Neural cell (in vitro differentiated cells): Measurements from ENCODE around the gene TPP1. TPM values are rescaled to one million over a fixed set of nuclear protein-coding genes. Genes with fewer than 3 reads are reported as not detected.

Source experiments
- H2AFZ ChIP-seq: fragments of 200-600, 300-800 bp; sonication (generic), shearing (Covaris generic); 2 replicates; pipeline ENCODE4 v1.6.0; 2014; ENCODE audit warnings: low read depth, mild to moderate bottlenecking, antibody characterized with exemption, low read length, moderate library complexity
- H3F3A ChIP-seq: fragments of 200-600 bp; shearing (Covaris generic); 2 replicates; pipeline ENCODE4 v1.6.1; 2016; ENCODE audit warnings: mild to moderate bottlenecking, moderate library complexity, mixed read lengths, antibody characterized with exemption, low read length; ENCODE audit not compliant: insufficient read depth, poor library complexity, severe bottlenecking
- H3K27ac ChIP-seq: fragments of 200-600, 300-800 bp; sonication (generic), shearing (Covaris generic); 2 replicates; pipeline ENCODE4 v1.5.1; 2014; ENCODE audit warnings: mild to moderate bottlenecking, low read length, moderate library complexity
- H3K27me3 ChIP-seq: fragments of 300-800, 200-600 bp; sonication (generic), shearing (Covaris generic); 2 replicates; pipeline ENCODE4 v1.6.0; 2014; ENCODE audit warnings: mild to moderate bottlenecking, low read depth, low read length, moderate library complexity; ENCODE audit not compliant: insufficient read depth
- H3K36me3 ChIP-seq: fragments of 300-800, 200-600 bp; sonication (generic), shearing (Covaris generic); 2 replicates; pipeline ENCODE4 v1.5.1; 2014; ENCODE audit warnings: mild to moderate bottlenecking, antibody characterized with exemption, low read length, moderate library complexity; ENCODE audit not compliant: insufficient read depth
- H3K4me2 ChIP-seq: fragments of 300-800, 200-600 bp; sonication (generic), shearing (Covaris generic); 2 replicates; pipeline ENCODE4 v1.6.0; 2014; ENCODE audit warnings: mild to moderate bottlenecking, low read length
- H3K4me3 ChIP-seq: fragments of 300-800, 200-600 bp; sonication (generic), shearing (Covaris generic); 2 replicates; pipeline ENCODE4 v1.5.1; 2014; ENCODE audit warnings: mild to moderate bottlenecking, low read length, moderate library complexity
- H3K79me2 ChIP-seq: fragments of 200-600 bp; shearing (Covaris generic); replicated peaks from 2 replicates; pipeline ENCODE4 v1.6.0; 2014; ENCODE audit warnings: mild to moderate bottlenecking, low read length, moderate library complexity; ENCODE audit not compliant: insufficient read depth
- H3K9ac ChIP-seq: fragments of 300-800, 200-600 bp; sonication (generic), shearing (Covaris generic); 2 replicates; pipeline ENCODE4 v1.6.1; 2016; ENCODE audit warnings: mild to moderate bottlenecking, low read length, mixed read lengths
- H3K9me2 ChIP-seq: fragments of 200-600 bp; shearing (Covaris generic); 2 replicates; pipeline ENCODE4 v1.6.1; 2016; ENCODE audit warnings: mild to moderate bottlenecking, low read length, mixed read lengths; ENCODE audit not compliant: insufficient read depth
- H3K9me3 ChIP-seq: fragments of 200-600, 300-800 bp; sonication (generic), shearing (Covaris generic); 2 replicates; pipeline ENCODE4 v1.6.1; 2016; ENCODE audit warnings: mild to moderate bottlenecking, mixed run types, low read length, moderate library complexity, mixed read lengths
- H4K20me1 ChIP-seq: fragments of 200-600 bp; shearing (Covaris generic); 2 replicates; pipeline ENCODE4 v1.6.1; 2016; ENCODE audit warnings: mild to moderate bottlenecking, mixed run types; ENCODE audit not compliant: insufficient read depth
- EP300 ChIP-seq: fragments of 450-650 bp; conservative IDR thresholded peaks from 2 replicates; pipeline ENCODE4 v1.6.1; 2014; ENCODE audit warnings: antibody characterized with exemption, mild to moderate bottlenecking, moderate library complexity; ENCODE audit not compliant: poor library complexity, severe bottlenecking
- EZH2 ChIP-seq: fragments of 200-600, 300-800 bp; shearing (Covaris generic), sonication (generic); IDR thresholded peaks from 2 replicates; pipeline ENCODE4 v1.6.1; 2014; ENCODE audit warnings: antibody characterized with exemption, low read length, borderline replicate concordance, mild to moderate bottlenecking; ENCODE audit not compliant: insufficient read depth, poor library complexity, severe bottlenecking
- MXI1 ChIP-seq: fragments of 450-650 bp; conservative IDR thresholded peaks from 2 replicates; pipeline ENCODE4 v1.6.1; 2014; ENCODE audit warnings: antibody characterized with exemption, mild to moderate bottlenecking; ENCODE audit not compliant: poor library complexity, severe bottlenecking
- POLR2AphosphoS5 ChIP-seq: IDR thresholded peaks from 2 replicates; pipeline ENCODE4 v1.6.1; 2012
- RAD21 ChIP-seq: fragments of 450-650 bp; conservative IDR thresholded peaks from 2 replicates; pipeline ENCODE4 v1.6.1; 2014; ENCODE audit warnings: antibody characterized with exemption, mild to moderate bottlenecking, moderate library complexity
- SMC3 ChIP-seq: fragments of 450-650 bp; conservative IDR thresholded peaks from 2 replicates; pipeline ENCODE4 v1.6.1; 2014; ENCODE audit warnings: antibody characterized with exemption, mild to moderate bottlenecking, moderate library complexity; ENCODE audit not compliant: poor library complexity
- TAF1 ChIP-seq: IDR thresholded peaks from 2 replicates; pipeline ENCODE4 v1.6.1; 2012; ENCODE audit warnings: low read depth
- polyA plus RNA-seq: library from polyadenylated mRNA; depleted of rRNA; stranded (reverse); fragments of >200 nt; gene quantifications from 2 replicates; pipeline ENCODE4 v1.2.3, GENCODE V29; 2014
- TF ChIP-seq, protein P1 (sequence below): IDR thresholded peaks from 2 replicates; pipeline ENCODE4 v1.6.1; 2012; ENCODE audit warnings: borderline replicate concordance
- TF ChIP-seq, protein P2 (sequence below): fragments of 450-650 bp; IDR thresholded peaks from 2 replicates; pipeline ENCODE4 v1.5.1; 2014; ENCODE audit warnings: antibody characterized with exemption, mild to moderate bottlenecking, moderate library complexity; ENCODE audit not compliant: poor library complexity, severe bottlenecking

Gene TPP1
- polyA plus RNA-seq, 1 donor from 2014 or later, result 3.8 TPM

GRCh38 chr11:6666302-6667183, 47.3 kb upstream of the TPP1 start:
- H3K4me3 ChIP-seq, result no peak overlapping the region
- no peak overlapping the region for H3K4me2 ChIP-seq
- no peak overlapping the region for H3K9ac ChIP-seq
- TF ChIP-seq TAF1 (no peak), MXI1 (no peak), SMC3 (no peak), RAD21 (no peak), POLR2AphosphoS5 (no peak), EP300 (no peak), EZH2 (no peak)
- TF ChIP-seq, protein P1, sequence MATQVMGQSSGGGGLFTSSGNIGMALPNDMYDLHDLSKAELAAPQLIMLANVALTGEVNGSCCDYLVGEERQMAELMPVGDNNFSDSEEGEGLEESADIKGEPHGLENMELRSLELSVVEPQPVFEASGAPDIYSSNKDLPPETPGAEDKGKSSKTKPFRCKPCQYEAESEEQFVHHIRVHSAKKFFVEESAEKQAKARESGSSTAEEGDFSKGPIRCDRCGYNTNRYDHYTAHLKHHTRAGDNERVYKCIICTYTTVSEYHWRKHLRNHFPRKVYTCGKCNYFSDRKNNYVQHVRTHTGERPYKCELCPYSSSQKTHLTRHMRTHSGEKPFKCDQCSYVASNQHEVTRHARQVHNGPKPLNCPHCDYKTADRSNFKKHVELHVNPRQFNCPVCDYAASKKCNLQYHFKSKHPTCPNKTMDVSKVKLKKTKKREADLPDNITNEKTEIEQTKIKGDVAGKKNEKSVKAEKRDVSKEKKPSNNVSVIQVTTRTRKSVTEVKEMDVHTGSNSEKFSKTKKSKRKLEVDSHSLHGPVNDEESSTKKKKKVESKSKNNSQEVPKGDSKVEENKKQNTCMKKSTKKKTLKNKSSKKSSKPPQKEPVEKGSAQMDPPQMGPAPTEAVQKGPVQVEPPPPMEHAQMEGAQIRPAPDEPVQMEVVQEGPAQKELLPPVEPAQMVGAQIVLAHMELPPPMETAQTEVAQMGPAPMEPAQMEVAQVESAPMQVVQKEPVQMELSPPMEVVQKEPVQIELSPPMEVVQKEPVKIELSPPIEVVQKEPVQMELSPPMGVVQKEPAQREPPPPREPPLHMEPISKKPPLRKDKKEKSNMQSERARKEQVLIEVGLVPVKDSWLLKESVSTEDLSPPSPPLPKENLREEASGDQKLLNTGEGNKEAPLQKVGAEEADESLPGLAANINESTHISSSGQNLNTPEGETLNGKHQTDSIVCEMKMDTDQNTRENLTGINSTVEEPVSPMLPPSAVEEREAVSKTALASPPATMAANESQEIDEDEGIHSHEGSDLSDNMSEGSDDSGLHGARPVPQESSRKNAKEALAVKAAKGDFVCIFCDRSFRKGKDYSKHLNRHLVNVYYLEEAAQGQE, result no peak
- TF ChIP-seq, protein P2, sequence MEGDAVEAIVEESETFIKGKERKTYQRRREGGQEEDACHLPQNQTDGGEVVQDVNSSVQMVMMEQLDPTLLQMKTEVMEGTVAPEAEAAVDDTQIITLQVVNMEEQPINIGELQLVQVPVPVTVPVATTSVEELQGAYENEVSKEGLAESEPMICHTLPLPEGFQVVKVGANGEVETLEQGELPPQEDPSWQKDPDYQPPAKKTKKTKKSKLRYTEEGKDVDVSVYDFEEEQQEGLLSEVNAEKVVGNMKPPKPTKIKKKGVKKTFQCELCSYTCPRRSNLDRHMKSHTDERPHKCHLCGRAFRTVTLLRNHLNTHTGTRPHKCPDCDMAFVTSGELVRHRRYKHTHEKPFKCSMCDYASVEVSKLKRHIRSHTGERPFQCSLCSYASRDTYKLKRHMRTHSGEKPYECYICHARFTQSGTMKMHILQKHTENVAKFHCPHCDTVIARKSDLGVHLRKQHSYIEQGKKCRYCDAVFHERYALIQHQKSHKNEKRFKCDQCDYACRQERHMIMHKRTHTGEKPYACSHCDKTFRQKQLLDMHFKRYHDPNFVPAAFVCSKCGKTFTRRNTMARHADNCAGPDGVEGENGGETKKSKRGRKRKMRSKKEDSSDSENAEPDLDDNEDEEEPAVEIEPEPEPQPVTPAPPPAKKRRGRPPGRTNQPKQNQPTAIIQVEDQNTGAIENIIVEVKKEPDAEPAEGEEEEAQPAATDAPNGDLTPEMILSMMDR, result no peak
- H2AFZ ChIP-seq, result no peak overlapping the region
- no peaks in the 10 kb centered on the region for H3K27me3 ChIP-seq
- no peaks in the 10 kb centered on the region for H3K79me2 ChIP-seq
- H3F3A ChIP-seq, result no peaks in the 10 kb centered on the region
- H3K9me2 ChIP-seq, result no peaks in the 10 kb centered on the region
- no peaks in the 10 kb centered on the region for H3K36me3 ChIP-seq
- H4K20me1 ChIP-seq, result no peaks in the 10 kb centered on the region
- H3K27ac ChIP-seq, result no peak overlapping the region
- H3K9me3 ChIP-seq, result no peaks in the 10 kb centered on the region

GRCh38 chr11:6664551-6664950, 45.3 kb upstream of the TPP1 start:
- Histone ChIP-seq H4K20me1 (no peaks in the 10 kb centered on the region), H3F3A (no peaks in the 10 kb centered on the region), H2AFZ (no peak overlapping the region), H3K9ac (no peak overlapping the region), H3K4me2 (no peak overlapping the region), H3K9me2 (no peaks in the 10 kb centered on the region), H3K79me2 (no peaks in the 10 kb centered on the region), H3K27ac (no peak overlapping the region), H3K27me3 (no peaks in the 10 kb centered on the region), H3K9me3 (no peaks in the 10 kb centered on the region), H3K4me3 (no peak overlapping the region), H3K36me3 (no peaks in the 10 kb centered on the region)
- TF ChIP-seq SMC3, result no peak
- no peak for TF ChIP-seq TAF1
- TF ChIP-seq POLR2AphosphoS5, result no peak
- TF ChIP-seq RAD21, result no peak
- no peak for TF ChIP-seq MXI1
- no peak for TF ChIP-seq EP300
- TF ChIP-seq, protein P2, result no peak
- TF ChIP-seq, protein P1, result no peak
- no peak for TF ChIP-seq EZH2
